GM19023 (cell line): ENCODE data around the gene FRMPD2.
A peak's percentile ranks its signal among the peaks of the same experiment; 100 is the strongest.
"Not testable (repeated sequence)": the region's sequence is repeated elsewhere in the genome, so short reads cannot be mapped to it uniquely, and the experiment has no call there.

Experiments
- ATAC-seq: cut with Tn5 transposase; IDR thresholded peaks from one replicate; pipeline ENCODE4 v1.9.1; 2021; ENCODE audit warnings: mild to moderate bottlenecking, moderate library complexity; ENCODE audit not compliant: unreplicated experiment

The FRMPD2 gene

GRCh38 chr10:48288661-48289060 is 14.2 kb upstream of the FRMPD2 start:
- ATAC-seq = no peak

- peak; percentile 49 for ATAC-seq
These were observed 13.2 kb upstream of the FRMPD2 start for GRCh38 chr10:48287417-48288391.

GRCh38 chr10:48286356-48286755 is 11.9 kb upstream of the FRMPD2 start:
- no peak for ATAC-seq

GRCh38 chr10:48285710-48286109 is 11.2 kb upstream of the FRMPD2 start:
- ATAC-seq = no peak

- no peak for ATAC-seq
These were observed 10.3 kb upstream of the FRMPD2 start for GRCh38 chr10:48284811-48285210.

- ATAC-seq = no peak
These were observed 9.6 kb upstream of the FRMPD2 start for GRCh38 chr10:48284002-48284546.

- ATAC-seq = peak; percentile 59
These were observed 8.3 kb upstream of the FRMPD2 start for GRCh38 chr10:48282829-48283228.

- not testable (repeated sequence) for ATAC-seq
These were observed 7.2 kb upstream of the FRMPD2 start for GRCh38 chr10:48281697-48282096.

- peak; percentile 84 for ATAC-seq
These were observed 4.7 kb upstream of the FRMPD2 start for GRCh38 chr10:48279081-48279751.

GRCh38 chr10:48277093-48277492 is 2.6 kb upstream of the FRMPD2 start:
- no peak for ATAC-seq

GRCh38 chr10:48273741-48274140 is 755 bp downstream of the FRMPD2 start:
- ATAC-seq = no peak

- no peak for ATAC-seq
These were observed 1.8 kb downstream of the FRMPD2 start for GRCh38 chr10:48272682-48273081.

GRCh38 chr10:48271047-48271730 is 3.3 kb downstream of the FRMPD2 start:
- no peak for ATAC-seq

- ATAC-seq = peak; percentile 54
These were observed 8.0 kb downstream of the FRMPD2 start for GRCh38 chr10:48266528-48266927.

GRCh38 chr10:48258105-48258504 is 16.4 kb downstream of the FRMPD2 start:
- no peak for ATAC-seq

- ATAC-seq = no peak
These were observed 17.0 kb downstream of the FRMPD2 start for GRCh38 chr10:48257407-48257961.

GRCh38 chr10:48255722-48256121 is 18.8 kb downstream of the FRMPD2 start:
- no peak for ATAC-seq

- no peak for ATAC-seq
These were observed 19.6 kb downstream of the FRMPD2 start for GRCh38 chr10:48254750-48255512.

- ATAC-seq = no peak
These were observed 20.4 kb downstream of the FRMPD2 start for GRCh38 chr10:48253970-48254657.

GRCh38 chr10:48252354-48252650 is 22.2 kb downstream of the FRMPD2 start:
- no peak for ATAC-seq
